Measurements from ENCODE around the gene SMIM36.
"Not testable (repeated sequence)": the region's sequence is repeated elsewhere in the genome, so short reads cannot be mapped to it uniquely, and the experiment has no call there.

- not testable (repeated sequence) for TF ChIP-seq POLR2A (IDR thresholded peaks at IDR 0.05; ENCODE audit: low read length); GATA1 (IDR thresholded peaks at IDR 0.05; ENCODE audit: low read depth, low read length)
Observed at GRCh38 chr17:55422828-55423164, 88.5 kb downstream of the SMIM36 start.

Measured in erythroblast (primary cell).